Coronary artery (tissue), 2 donors: ENCODE results near the gene SNRPF.
"Not testable (repeated sequence)": the region's sequence is repeated elsewhere in the genome, so short reads cannot be mapped to it uniquely, and the experiment has no call there.

Experiments used
- DNase-seq: peaks from one replicate; pipeline ENCODE4 v3.0.0-alpha.2; 2017; ENCODE audit warnings: low spot score
- H3K27ac ChIP-seq, 2 donors: fragments of 200-600 bp; sonication (generic); one replicate each; pipeline ENCODE4 v1.5.1; 2016 to 2019
- H3K4me3 ChIP-seq: fragments of 200-600 bp; sonication (generic); 2 replicates; pipeline ENCODE4 v1.5.1; 2016; ENCODE audit warnings: mild to moderate bottlenecking, moderate library complexity
- TF ChIP-seq, protein P1 (sequence below): fragments of 200-600 bp; sonication (generic); IDR thresholded peaks from one replicate; pipeline ENCODE4 v1.5.1; 2019; ENCODE audit warnings: antibody characterized with exemption

The SNRPF gene

GRCh38 chr12:95830335-95831089, 28.2 kb upstream of the SNRPF start:
- TF ChIP-seq, protein P1, sequence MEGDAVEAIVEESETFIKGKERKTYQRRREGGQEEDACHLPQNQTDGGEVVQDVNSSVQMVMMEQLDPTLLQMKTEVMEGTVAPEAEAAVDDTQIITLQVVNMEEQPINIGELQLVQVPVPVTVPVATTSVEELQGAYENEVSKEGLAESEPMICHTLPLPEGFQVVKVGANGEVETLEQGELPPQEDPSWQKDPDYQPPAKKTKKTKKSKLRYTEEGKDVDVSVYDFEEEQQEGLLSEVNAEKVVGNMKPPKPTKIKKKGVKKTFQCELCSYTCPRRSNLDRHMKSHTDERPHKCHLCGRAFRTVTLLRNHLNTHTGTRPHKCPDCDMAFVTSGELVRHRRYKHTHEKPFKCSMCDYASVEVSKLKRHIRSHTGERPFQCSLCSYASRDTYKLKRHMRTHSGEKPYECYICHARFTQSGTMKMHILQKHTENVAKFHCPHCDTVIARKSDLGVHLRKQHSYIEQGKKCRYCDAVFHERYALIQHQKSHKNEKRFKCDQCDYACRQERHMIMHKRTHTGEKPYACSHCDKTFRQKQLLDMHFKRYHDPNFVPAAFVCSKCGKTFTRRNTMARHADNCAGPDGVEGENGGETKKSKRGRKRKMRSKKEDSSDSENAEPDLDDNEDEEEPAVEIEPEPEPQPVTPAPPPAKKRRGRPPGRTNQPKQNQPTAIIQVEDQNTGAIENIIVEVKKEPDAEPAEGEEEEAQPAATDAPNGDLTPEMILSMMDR, result no peak
- Histone ChIP-seq H3K27ac (no peak overlapping the region), H3K4me3 (no peak overlapping the region)
- DNase-seq, result no peak

- no peak for DNase-seq
- H3K27ac ChIP-seq, result no peak overlapping the region
- TF ChIP-seq, protein P1, result no peak
- no peak overlapping the region for H3K4me3 ChIP-seq
Measured at GRCh38 chr12:95834572-95834971, 24.2 kb upstream of the SNRPF start.

DNA sequence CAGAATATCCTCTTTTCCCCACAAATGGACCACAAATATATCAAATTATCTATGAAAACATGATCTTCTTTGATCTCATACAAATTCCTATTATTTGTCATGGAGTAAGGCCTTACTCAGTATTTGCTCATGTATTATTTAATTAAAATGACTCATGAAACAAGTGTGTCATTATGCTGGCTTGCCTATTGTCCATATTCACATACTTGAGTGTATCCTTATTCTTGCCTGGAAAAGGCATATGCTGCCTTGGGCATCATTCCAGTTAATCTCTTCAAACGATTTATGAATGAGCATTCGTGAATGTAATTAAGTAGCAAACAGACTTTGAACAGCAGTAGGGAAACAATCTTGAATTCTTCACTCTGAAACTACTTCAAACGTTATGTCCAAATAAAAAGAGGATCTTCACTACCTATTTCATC, 22.6 kb upstream of the SNRPF start:
- DNase-seq, result no peak
- TF ChIP-seq, protein P1, result no peak
- no peak overlapping the region for H3K27ac ChIP-seq
- H3K4me3 ChIP-seq, result no peak overlapping the region

DNA sequence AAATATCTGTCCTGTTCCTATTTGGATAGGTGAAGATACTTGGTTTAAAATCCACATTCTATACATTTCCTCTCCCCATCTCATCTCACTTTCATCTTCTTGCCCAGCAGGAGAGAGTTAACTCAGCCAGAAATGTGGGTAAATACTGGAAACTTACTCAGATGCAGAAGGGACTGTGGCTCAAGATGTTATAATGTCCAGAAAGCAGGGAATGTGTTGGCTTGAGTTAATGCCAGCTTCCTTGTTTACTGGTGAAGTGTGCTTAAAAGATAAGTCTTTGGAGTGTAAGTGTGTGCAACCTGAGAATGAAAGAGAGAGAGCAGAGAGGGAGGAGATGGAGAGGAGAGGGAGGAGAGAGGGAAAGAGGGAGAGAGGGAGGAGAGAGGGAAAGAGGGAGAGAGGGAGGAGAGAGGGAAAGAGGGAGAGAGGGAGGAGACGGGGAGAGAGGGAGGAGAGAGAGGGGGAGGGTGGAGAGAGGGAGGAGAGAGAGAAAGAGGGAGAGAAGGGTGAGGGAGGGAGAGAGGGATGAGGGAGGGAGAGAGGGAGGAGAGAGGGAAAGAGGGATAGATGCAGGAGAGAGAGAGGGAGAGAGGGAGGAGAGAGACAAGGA, 22.0 kb upstream of the SNRPF start:
- TF ChIP-seq, protein P1, result no peak
- no peak for DNase-seq
- H3K4me3 ChIP-seq, result no peak overlapping the region
- H3K27ac ChIP-seq, result no peak overlapping the region

DNA sequence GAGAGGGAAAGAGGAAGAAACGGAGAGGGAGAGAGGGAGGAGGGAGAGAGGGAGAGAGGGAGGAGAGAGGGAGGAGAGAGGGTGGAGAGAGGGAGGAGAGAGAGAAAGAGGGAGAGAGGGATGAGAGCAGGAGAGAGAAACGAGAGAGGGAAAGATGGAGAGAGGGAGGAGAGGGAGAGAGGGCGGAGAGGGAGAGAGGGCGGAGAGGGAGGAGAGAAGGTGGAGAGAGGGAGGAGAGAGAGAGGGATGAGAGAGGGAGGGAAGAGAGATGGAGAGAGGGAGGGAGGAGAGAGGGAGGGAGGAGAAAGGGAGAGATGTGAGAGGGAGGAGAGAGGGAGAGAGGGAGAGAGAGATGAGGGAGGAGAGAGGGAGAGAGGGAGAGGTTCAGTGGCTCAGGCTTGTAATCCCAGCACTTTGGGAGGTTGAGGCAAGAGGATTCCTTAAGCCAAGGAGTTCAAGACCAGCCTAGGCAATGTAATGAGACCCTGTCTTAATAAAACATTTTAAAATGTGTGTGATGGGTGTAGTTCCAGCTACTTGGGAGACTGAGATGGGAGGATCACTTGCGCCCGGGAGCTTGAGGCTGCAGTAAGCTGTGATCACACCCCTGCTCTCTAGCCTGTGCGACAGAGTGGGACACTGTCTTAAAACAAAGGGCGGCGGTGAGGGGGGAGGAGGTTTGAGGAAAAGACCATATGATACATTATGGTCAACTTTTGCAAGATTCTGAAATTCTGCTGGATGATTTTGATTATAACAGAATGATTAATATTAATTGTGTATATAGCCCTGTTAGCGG, 21.3 kb upstream of the SNRPF start:
- Histone ChIP-seq H3K27ac (no peak overlapping the region), H3K4me3 (no peak overlapping the region)
- TF ChIP-seq, protein P1, result no peak
- DNase-seq, result no peak

DNA sequence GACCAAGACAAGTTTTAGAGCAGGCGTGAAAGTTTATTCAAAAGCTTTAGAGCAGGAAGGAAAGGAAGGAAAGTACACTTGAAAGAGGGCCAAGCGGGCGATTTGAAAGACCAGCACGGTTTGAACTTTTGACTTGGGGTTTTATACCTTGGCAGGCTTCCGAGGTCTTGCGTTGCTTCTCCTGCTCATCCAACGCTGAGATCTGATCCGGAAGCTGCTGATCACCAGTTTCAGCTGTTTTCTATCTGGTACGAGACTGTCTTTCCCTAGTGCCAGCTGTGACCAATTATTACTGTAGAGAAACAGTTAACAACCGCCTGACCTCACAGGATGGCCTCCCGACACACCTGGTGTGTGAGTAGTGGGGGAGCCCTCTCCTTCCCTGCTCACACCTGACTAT, 20.6 kb upstream of the SNRPF start:
- H3K27ac ChIP-seq, result no peak overlapping the region
- H3K4me3 ChIP-seq, result no peak overlapping the region
- TF ChIP-seq, protein P1, result no peak
- DNase-seq, result no peak

DNA sequence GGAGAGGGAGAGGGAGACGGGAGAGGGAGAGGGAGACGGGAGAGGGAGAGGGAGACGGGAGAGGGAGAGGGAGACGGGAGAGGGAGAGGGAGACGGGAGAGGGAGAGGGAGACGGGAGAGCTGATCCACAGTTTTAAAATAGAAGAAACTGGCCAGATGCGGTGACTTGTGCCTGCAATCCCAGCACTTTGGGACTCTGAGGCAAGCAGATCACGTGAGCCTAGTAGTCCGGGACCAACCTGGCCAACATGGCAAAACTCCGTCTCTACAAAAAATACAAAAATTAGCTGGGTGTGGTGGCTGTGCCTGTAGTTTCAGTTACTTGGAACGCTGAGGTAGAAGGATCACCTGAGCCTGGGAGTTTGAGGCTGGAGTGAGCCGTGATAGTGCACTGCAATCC, 16.3 kb upstream of the SNRPF start:
- not testable (repeated sequence) for H3K27ac ChIP-seq, DNase-seq, H3K4me3 ChIP-seq
